ENCODE data around the gene ATAD3C.

ATAD3C gene

GRCh38 chr1:1438531-1439381 lies 10.7 kb upstream of the ATAD3C start:
- no peak for DNase-seq
- no peak overlapping the region for H3K56ac ChIP-seq (ENCODE audit: low read length)
- H3K9ac ChIP-seq (ENCODE audit: low read length) = no peak overlapping the region
- peaks cover 6% of the 10 kb centered on the region for H3K4me1 ChIP-seq (ENCODE audit: control insufficient read depth, low read depth, low read length)
- H2BK120ac ChIP-seq (ENCODE audit: low read depth, low read length) = no peak overlapping the region
- no peak overlapping the region for H2BK5ac ChIP-seq (ENCODE audit: low read length)
- H3K4ac ChIP-seq (ENCODE audit: low read depth, low read length) = no peak overlapping the region
- H4K5ac ChIP-seq (ENCODE audit: low read length) = no peak overlapping the region
- H2BK15ac ChIP-seq (replicated peaks; ENCODE audit: low read depth) = no peak overlapping the region
- no peaks in the 10 kb centered on the region for H3K27me3 ChIP-seq (ENCODE audit: insufficient read depth, low read length, poor library complexity)
- no peak overlapping the region for H4K8ac ChIP-seq (ENCODE audit: low read depth, low read length)
- no peak overlapping the region for H3K18ac ChIP-seq (ENCODE audit: low read length)
- H3K79me1 ChIP-seq (ENCODE audit: low read length) = peaks cover 3% of the 10 kb centered on the region
- H3K79me2 ChIP-seq (ENCODE audit: control insufficient read depth, insufficient read depth, low read length) = peaks cover 19% of the 10 kb centered on the region
- H2AK5ac ChIP-seq (ENCODE audit: low read length) = no peak overlapping the region
- H3K36me3 ChIP-seq (ENCODE audit: control insufficient read depth, insufficient read depth, low read length) = no peaks in the 10 kb centered on the region
- H3K27ac ChIP-seq (ENCODE audit: low read depth, low read length) = no peak overlapping the region
- no peak overlapping the region for H3K4me3 ChIP-seq (ENCODE audit: low read length)
- H3K4me2 ChIP-seq (ENCODE audit: low read length) = no peak overlapping the region
- no CpG with 5 or more reads among the region's 45 CpGs for WGBS (ENCODE audit: extremely low coverage, insufficient coverage, low lambda C conversion rate)
- H3K23ac ChIP-seq (ENCODE audit: low read length) = no peak overlapping the region

GRCh38 chr1:1439546-1440261 lies 9.8 kb upstream of the ATAD3C start:
- Histone ChIP-seq H3K79me1 (ENCODE audit: low read length) (peaks cover 3% of the 10 kb centered on the region), H3K4me1 (ENCODE audit: control insufficient read depth, low read depth, low read length) (peaks cover 5% of the 10 kb centered on the region), H3K27ac (ENCODE audit: low read depth, low read length) (no peak overlapping the region), H3K27me3 (ENCODE audit: insufficient read depth, low read length, poor library complexity) (no peaks in the 10 kb centered on the region), H3K79me2 (ENCODE audit: control insufficient read depth, insufficient read depth, low read length) (peaks cover 19% of the 10 kb centered on the region), H3K4me2 (ENCODE audit: low read length) (no peak overlapping the region), H3K56ac (ENCODE audit: low read length) (no peak overlapping the region), H2AK5ac (ENCODE audit: low read length) (no peak overlapping the region), H3K4ac (ENCODE audit: low read depth, low read length) (no peak overlapping the region), H2BK5ac (ENCODE audit: low read length) (no peak overlapping the region), H3K18ac (ENCODE audit: low read length) (no peak overlapping the region), H3K36me3 (ENCODE audit: control insufficient read depth, insufficient read depth, low read length) (no peaks in the 10 kb centered on the region), H3K9ac (ENCODE audit: low read length) (no peak overlapping the region), H4K8ac (ENCODE audit: low read depth, low read length) (no peak overlapping the region), H3K4me3 (ENCODE audit: low read length) (no peak overlapping the region), H4K5ac (ENCODE audit: low read length) (no peak overlapping the region), H2BK15ac (replicated peaks; ENCODE audit: low read depth) (no peak overlapping the region), H3K23ac (ENCODE audit: low read length) (no peak overlapping the region), H2BK120ac (ENCODE audit: low read depth, low read length) (no peak overlapping the region)
- no CpG with 5 or more reads among the region's 82 CpGs for WGBS (ENCODE audit: extremely low coverage, insufficient coverage, low lambda C conversion rate)
- no peak for DNase-seq

GRCh38 chr1:1440262-1441001 lies 9.1 kb upstream of the ATAD3C start:
- peaks cover 3% of the 10 kb centered on the region for H3K79me1 ChIP-seq (ENCODE audit: low read length)

GRCh38 chr1:1441002-1441888 lies 8.2 kb upstream of the ATAD3C start:
- no peak overlapping the region for H3K27ac ChIP-seq (ENCODE audit: low read depth, low read length)
- no peak overlapping the region for H3K9ac ChIP-seq (ENCODE audit: low read length)
- H2BK120ac ChIP-seq (ENCODE audit: low read depth, low read length) = no peak overlapping the region
- H4K5ac ChIP-seq (ENCODE audit: low read length) = no peak overlapping the region
- peak; percentile 42 for DNase-seq
- peaks cover 15% of the 10 kb centered on the region for H3K79me2 ChIP-seq (ENCODE audit: control insufficient read depth, insufficient read depth, low read length)
- no peak overlapping the region for H2BK5ac ChIP-seq (ENCODE audit: low read length)
- no peak overlapping the region for H4K8ac ChIP-seq (ENCODE audit: low read depth, low read length)
- H3K4me3 ChIP-seq (ENCODE audit: low read length) = no peak overlapping the region
- no peaks in the 10 kb centered on the region for H3K4me1 ChIP-seq (ENCODE audit: control insufficient read depth, low read depth, low read length)
- no peak overlapping the region for H2AK5ac ChIP-seq (ENCODE audit: low read length)
- H3K79me1 ChIP-seq (ENCODE audit: low read length) = peaks cover 3% of the 10 kb centered on the region
- no peak overlapping the region for H3K4ac ChIP-seq (ENCODE audit: low read depth, low read length)
- no peak overlapping the region for H3K56ac ChIP-seq (ENCODE audit: low read length)
- no peaks in the 10 kb centered on the region for H3K36me3 ChIP-seq (ENCODE audit: control insufficient read depth, insufficient read depth, low read length)
- H3K27me3 ChIP-seq (ENCODE audit: insufficient read depth, low read length, poor library complexity) = no peaks in the 10 kb centered on the region
- H3K4me2 ChIP-seq (ENCODE audit: low read length) = no peak overlapping the region
- H3K18ac ChIP-seq (ENCODE audit: low read length) = no peak overlapping the region
- WGBS (ENCODE audit: extremely low coverage, insufficient coverage, low lambda C conversion rate) = no CpG with 5 or more reads among the region's 29 CpGs
- H3K23ac ChIP-seq (ENCODE audit: low read length) = no peak overlapping the region
- H2BK15ac ChIP-seq (replicated peaks; ENCODE audit: low read depth) = no peak overlapping the region

More at GRCh38 chr1:1440262-1441001, 9.1 kb upstream of the ATAD3C start:
- Histone ChIP-seq H3K4ac (ENCODE audit: low read depth, low read length) (no peak overlapping the region), H3K4me1 (ENCODE audit: control insufficient read depth, low read depth, low read length) (no peaks in the 10 kb centered on the region), H3K79me2 (ENCODE audit: control insufficient read depth, insufficient read depth, low read length) (peaks cover 19% of the 10 kb centered on the region), H3K18ac (ENCODE audit: low read length) (no peak overlapping the region), H2BK120ac (ENCODE audit: low read depth, low read length) (no peak overlapping the region), H3K4me2 (ENCODE audit: low read length) (no peak overlapping the region), H3K23ac (ENCODE audit: low read length) (no peak overlapping the region), H2AK5ac (ENCODE audit: low read length) (no peak overlapping the region), H3K36me3 (ENCODE audit: control insufficient read depth, insufficient read depth, low read length) (no peaks in the 10 kb centered on the region), H3K27me3 (ENCODE audit: insufficient read depth, low read length, poor library complexity) (no peaks in the 10 kb centered on the region), H3K27ac (ENCODE audit: low read depth, low read length) (no peak overlapping the region), H4K5ac (ENCODE audit: low read length) (no peak overlapping the region), H2BK15ac (replicated peaks; ENCODE audit: low read depth) (no peak overlapping the region), H3K4me3 (ENCODE audit: low read length) (no peak overlapping the region), H3K9ac (ENCODE audit: low read length) (no peak overlapping the region), H4K8ac (ENCODE audit: low read depth, low read length) (no peak overlapping the region), H2BK5ac (ENCODE audit: low read length) (no peak overlapping the region), H3K56ac (ENCODE audit: low read length) (no peak overlapping the region)
- no CpG with 5 or more reads among the region's 26 CpGs for WGBS (ENCODE audit: extremely low coverage, insufficient coverage, low lambda C conversion rate)
- DNase-seq = no peak

- no peak overlapping the region for H3K23ac ChIP-seq (ENCODE audit: low read length)
Measured at GRCh38 chr1:1442069-1442770, 7.3 kb upstream of the ATAD3C start.

More at GRCh38 chr1:1442069-1442770, 7.3 kb upstream of the ATAD3C start:
- H3K9ac ChIP-seq (ENCODE audit: low read length) = no peak overlapping the region
- no peak overlapping the region for H2BK5ac ChIP-seq (ENCODE audit: low read length)
- H3K4me1 ChIP-seq (ENCODE audit: control insufficient read depth, low read depth, low read length) = no peaks in the 10 kb centered on the region
- H3K79me1 ChIP-seq (ENCODE audit: low read length) = no peaks in the 10 kb centered on the region
- no peak overlapping the region for H3K4ac ChIP-seq (ENCODE audit: low read depth, low read length)
- no peak overlapping the region for H4K5ac ChIP-seq (ENCODE audit: low read length)
- H4K8ac ChIP-seq (ENCODE audit: low read depth, low read length) = no peak overlapping the region
- no CpG with 5 or more reads among the region's 32 CpGs for whole genome bisulfite sequencing (ENCODE audit: extremely low coverage, insufficient coverage, low lambda C conversion rate)
- H3K4me3 ChIP-seq (ENCODE audit: low read length) = no peak overlapping the region
- no peak overlapping the region for H3K18ac ChIP-seq (ENCODE audit: low read length)
- peaks cover 5% of the 10 kb centered on the region for H3K79me2 ChIP-seq (ENCODE audit: control insufficient read depth, insufficient read depth, low read length)
- no peak for DNase-seq
- H2BK120ac ChIP-seq (ENCODE audit: low read depth, low read length) = no peak overlapping the region
- no peaks in the 10 kb centered on the region for H3K27me3 ChIP-seq (ENCODE audit: insufficient read depth, low read length, poor library complexity)
- no peak overlapping the region for H2AK5ac ChIP-seq (ENCODE audit: low read length)
- H2BK15ac ChIP-seq (replicated peaks; ENCODE audit: low read depth) = no peak overlapping the region
- no peak overlapping the region for H3K27ac ChIP-seq (ENCODE audit: low read depth, low read length)
- no peak overlapping the region for H3K56ac ChIP-seq (ENCODE audit: low read length)
- no peak overlapping the region for H3K4me2 ChIP-seq (ENCODE audit: low read length)
- H3K36me3 ChIP-seq (ENCODE audit: control insufficient read depth, insufficient read depth, low read length) = no peaks in the 10 kb centered on the region

Data from mesendoderm (in vitro differentiated cells).